Naive thymus-derived CD4-positive, alpha-beta T cell (primary cell): Measurements from ENCODE around the gene ZACN. TPM values are rescaled to one million over a fixed set of nuclear protein-coding genes. Genes with fewer than 3 reads are reported as not detected.

ENCODE experiments used
- ATAC-seq: fragments of 150-1000 bp; cut with Tn5 transposase; 2 replicates; pipeline ENCODE4 v1.10.0; 2021; ENCODE audit warnings: mild to moderate bottlenecking, moderate library complexity
- CTCF ChIA-PET: fragments of 350-600 bp; sonication (Branson Sonifier 250); formaldehyde crosslinking; loops from one replicate; lab custom pipeline; 2021; ENCODE audit warnings: antibody characterized with exemption; lab: Charles Lee
- POLR2A ChIA-PET: fragments of 350-600 bp; sonication (Branson Sonifier 250); formaldehyde crosslinking; loops from one replicate; lab custom pipeline; 2021; ENCODE audit warnings: antibody characterized with exemption, inconsistent platforms; lab: Charles Lee
- DNase-seq, 9 donors: peaks; one replicate each; pipeline versions ENCODE4 v3.0.0 to v3.0.0-alpha.2; 2020 to 2022; ENCODE audit warnings: mixed read lengths in 1 of 9
- H3K27ac ChIP-seq: one replicate; pipeline ENCODE4 v1.7.0; 2013; ENCODE audit warnings: mild to moderate bottlenecking, low read depth, low read length, moderate library complexity
- H3K27me3 ChIP-seq, 2 donors: one replicate each; pipeline ENCODE4 v1.7.0; 2013; ENCODE audit warnings: low read length in 2 of 2, mild to moderate bottlenecking in 2 of 2, moderate library complexity in 2 of 2; ENCODE audit not compliant: control insufficient read depth in 2 of 2, insufficient read depth in 2 of 2
- H3K36me3 ChIP-seq, 3 experiments: 1 replicate in 2 of 3; 2 replicates in 1 of 3; pipeline ENCODE4 v1.7.0; 2013; ENCODE audit warnings: low read length in 3 of 3, mild to moderate bottlenecking in 3 of 3, moderate library complexity in 1 of 3; ENCODE audit not compliant: insufficient read depth in 3 of 3, control insufficient read depth in 2 of 3
- H3K4me1 ChIP-seq, 2 donors: one replicate each; pipeline ENCODE4 v1.7.0; 2013; ENCODE audit warnings: low read length in 2 of 2, mild to moderate bottlenecking in 2 of 2, moderate library complexity in 1 of 2; ENCODE audit not compliant: control insufficient read depth in 2 of 2, insufficient read depth in 2 of 2
- H3K4me3 ChIP-seq: 2 replicates; pipeline ENCODE4 v1.7.0; 2013; ENCODE audit warnings: mild to moderate bottlenecking, low read length
- H3K9me3 ChIP-seq, 3 experiments: 1 replicate in 2 of 3; 2 replicates in 1 of 3; pipeline ENCODE4 v1.7.0; 2013; ENCODE audit warnings: low read length in 3 of 3; ENCODE audit not compliant: control insufficient read depth in 2 of 3
- H3K27ac Mint-ChIP-seq, 9 donors: one replicate each; pipeline ENCODE4 v1.8.0; 2020 to 2022; ENCODE audit warnings: mixed read lengths in 9 of 9, mild to moderate bottlenecking in 8 of 9, moderate library complexity in 5 of 9, inconsistent platforms in 2 of 9
- H3K27me3 Mint-ChIP-seq, 5 donors: one replicate each; pipeline ENCODE4 v1.8.0; 2021 to 2022; ENCODE audit warnings: mixed read lengths in 5 of 5, mild to moderate bottlenecking in 1 of 5
- H3K36me3 Mint-ChIP-seq, 5 donors: one replicate each; pipeline ENCODE4 v1.8.0; 2020 to 2022; ENCODE audit warnings: mixed read lengths in 5 of 5, mild to moderate bottlenecking in 3 of 5, inconsistent platforms in 1 of 5
- H3K4me1 Mint-ChIP-seq, 7 donors: one replicate each; pipeline ENCODE4 v1.8.0; 2020 to 2022; ENCODE audit warnings: mixed read lengths in 7 of 7, mild to moderate bottlenecking in 3 of 7, inconsistent platforms in 1 of 7
- H3K4me3 Mint-ChIP-seq, 10 donors: one replicate each; pipeline ENCODE4 v1.8.0; 2020 to 2022; ENCODE audit warnings: mild to moderate bottlenecking in 10 of 10, mixed read lengths in 10 of 10, moderate library complexity in 6 of 10, inconsistent platforms in 2 of 10
- H3K9me3 Mint-ChIP-seq, 11 donors: one replicate each; pipeline ENCODE4 v1.8.0; 2020 to 2022; ENCODE audit warnings: mixed read lengths in 11 of 11, mild to moderate bottlenecking in 4 of 11, inconsistent platforms in 1 of 11, moderate library complexity in 1 of 11
- intact Hi-C, 2 donors: fragments of 100-400 bp; cut with micrococcal nuclease; formaldehyde crosslinking; loops; one replicate each; pipeline ENCODE4 v1.15.1; 2023
- polyA plus RNA-seq, 2 donors: library from polyadenylated mRNA; unstranded; fragments of 300-500 nt; fragmentation: Illumina TruSeq; gene quantifications; one replicate each; pipeline ENCODE4 v1.2.3, GENCODE V29; 2021
- total RNA-seq, 6 experiments: library from RNA in 5 of 6; stranded (reverse) in 5 of 6; gene quantifications; 1 replicate in 5 of 6; 2 replicates in 1 of 6; pipeline ENCODE4 v1.2.3 and lab custom pipeline; 2021 to 2026

The ZACN gene
- total RNA-seq (1 to 10 TPM in 1 of 5 experiments, under 1 TPM in 3, not detected in 1; 0.24 to 1.1 (median 0.28) TPM), polyA plus RNA-seq (1 to 10 TPM; 2.3 to 4.6 TPM), total RNA-seq (lab: John Stamatoyannopoulos, UW) (0.94 reads per million)

DNA sequence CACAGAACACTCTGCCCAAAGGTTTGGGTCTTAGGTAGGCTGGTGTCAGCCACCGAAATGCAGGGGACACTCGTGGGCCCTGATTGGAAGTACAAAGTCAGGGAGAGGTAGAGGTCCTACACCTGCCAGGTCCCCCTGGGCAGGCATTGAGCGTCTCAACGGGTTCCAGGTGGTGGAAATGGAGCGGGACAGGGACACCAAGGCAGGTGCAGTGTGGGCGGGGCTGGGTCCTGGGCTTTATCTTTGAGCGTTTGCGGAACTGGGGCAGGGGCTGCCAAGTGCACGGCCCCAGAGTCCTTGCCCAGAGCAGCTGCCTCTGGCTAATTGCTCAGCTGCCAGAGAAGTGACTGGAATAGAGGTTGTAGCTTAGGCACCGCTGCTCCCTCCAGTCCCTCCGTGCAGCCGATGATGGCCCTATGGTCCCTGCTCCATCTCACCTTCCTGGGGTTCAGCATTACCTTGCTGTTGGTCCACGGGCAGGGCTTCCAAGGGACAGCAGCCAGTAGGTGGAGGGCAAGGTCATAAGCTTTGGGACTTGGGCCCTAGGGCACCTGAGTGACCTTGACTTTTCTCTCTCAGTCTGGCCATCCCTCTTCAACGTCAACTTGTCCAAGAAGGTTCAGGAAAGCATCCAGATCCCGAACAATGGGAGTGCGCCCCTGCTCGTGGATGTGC lies at the start of gene ZACN:
Gene ZACN (plus strand): TSS at position 323 of the 675 bp plus-strand sequence. CDS start 83 bp downstream, at position 406.
- ChIA-PET POLR2A (interaction anchor here (0.9 to 1.4 kb wide), 6 partner anchors 10 to 208 kb away, joined by 3 to 6 read pairs (median 4); partner anchors contain the start of gene EXOC7), CTCF (interaction anchor here (1.3 kb wide), 1 partner anchor 64 kb away, joined by 3 read pairs; no protein-coding TSS in a partner anchor)
- no peak within 1 kb of the TSS for H3K4me3 ChIP-seq
- H3K9me3 Mint-ChIP-seq = no peaks in the 10 kb centered on the region
- DNase-seq (no peak), ATAC-seq (no peak)
- peak within 1 kb of the TSS in 9 of 10 donors; percentile 25 to 51 (median 38) for H3K4me3 Mint-ChIP-seq
- peaks cover 5 to 41% of the 10 kb centered on the region in 2 donors for H3K4me1 ChIP-seq
- peaks cover 8 to 10% of the 10 kb centered on the region in 2 donors for H3K27me3 ChIP-seq
- no peaks in the 10 kb centered on the region for H3K9me3 ChIP-seq
- H3K27ac Mint-ChIP-seq = peak within 1 kb of the TSS; percentile 29 to 90 (median 67)
- peaks cover 27 to 58% (median 43%) of the 10 kb centered on the region in 7 donors for H3K4me1 Mint-ChIP-seq
- H3K27ac ChIP-seq = peak within 1 kb of the TSS; percentile 41
- peaks cover 17 to 55% (median 24%) of the 10 kb centered on the region in 5 donors for H3K27me3 Mint-ChIP-seq
- peaks cover 0 to 5% (median 4%) of the 10 kb centered on the region in 5 donors for H3K36me3 Mint-ChIP-seq
- peaks cover 0 to 16% (median 0%) of the 10 kb centered on the region in 3 experiments for H3K36me3 ChIP-seq
- intact Hi-C loops = loop anchor here in 1 of 2 donors (10.0 kb wide), 1 partner anchor 1876 kb away; the partner anchor contains the start of gene TNRC6C

DNA sequence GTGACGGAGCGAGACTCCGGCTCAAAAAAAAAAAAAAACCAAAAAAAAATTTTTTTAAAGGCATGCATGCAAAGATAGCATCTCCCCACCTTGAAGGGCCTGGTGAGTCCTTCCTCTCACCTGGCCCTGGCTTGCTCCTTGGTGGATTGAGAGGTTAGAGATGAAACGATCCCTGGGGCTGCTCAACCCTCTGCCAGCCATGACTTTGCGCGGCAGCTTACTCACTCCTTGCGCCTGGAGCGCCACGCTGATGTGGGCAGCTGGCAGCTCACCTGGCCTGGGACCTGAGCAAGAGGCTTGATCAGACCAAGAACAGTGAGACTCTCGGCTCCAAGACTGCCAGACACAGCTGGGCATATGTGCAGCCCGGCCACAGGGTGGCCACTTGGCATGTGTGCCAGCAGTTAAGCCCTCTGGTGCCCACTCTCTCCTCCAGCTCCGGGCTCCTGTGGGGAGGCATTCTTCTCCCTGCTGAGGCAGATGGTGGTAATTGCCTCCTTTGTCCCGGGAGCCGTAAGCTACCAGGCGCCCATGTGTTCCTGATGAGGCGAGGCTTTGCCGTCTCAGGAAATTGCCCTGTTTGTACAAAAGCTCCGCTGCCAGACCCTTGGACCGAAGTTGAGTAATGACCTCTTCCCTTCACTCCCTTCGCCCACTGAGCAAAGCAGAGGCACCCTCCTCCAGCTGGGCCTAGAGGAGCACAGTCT lies 46.8 kb upstream of the ZACN start:
- Mint-ChIP-seq H3K4me1 (peaks cover 9 to 43% (median 31%) of the 10 kb centered on the region in 7 donors), H3K9me3 (no peaks in the 10 kb centered on the region), H3K27me3 (no peaks in the 10 kb centered on the region), H3K36me3 (no peaks in the 10 kb centered on the region), H3K4me3 (no peak overlapping the region), H3K27ac (peak overlapping the region in 2 of 9 donors; percentile 25 to 56)
- H3K4me3 ChIP-seq = no peak overlapping the region
- no peak for DNase-seq
- no peaks in the 10 kb centered on the region for H3K27me3 ChIP-seq
- H3K36me3 ChIP-seq = no peaks in the 10 kb centered on the region
- no peak for ATAC-seq
- ChIA-PET CTCF (interaction anchor here (1.5 kb wide), 1 partner anchor 18 kb away, joined by 5 read pairs; no protein-coding TSS in a partner anchor), POLR2A (interaction anchor here (0.6 to 0.7 kb wide), 4 partner anchors 16 to 28 kb away, joined by 3 to 4 read pairs (median 3); no protein-coding TSS in a partner anchor)
- intact Hi-C loops = no loop called here
- H3K9me3 ChIP-seq = no peaks in the 10 kb centered on the region
- peaks cover 8 to 23% of the 10 kb centered on the region in 2 donors for H3K4me1 ChIP-seq
- no peak overlapping the region for H3K27ac ChIP-seq

DNA sequence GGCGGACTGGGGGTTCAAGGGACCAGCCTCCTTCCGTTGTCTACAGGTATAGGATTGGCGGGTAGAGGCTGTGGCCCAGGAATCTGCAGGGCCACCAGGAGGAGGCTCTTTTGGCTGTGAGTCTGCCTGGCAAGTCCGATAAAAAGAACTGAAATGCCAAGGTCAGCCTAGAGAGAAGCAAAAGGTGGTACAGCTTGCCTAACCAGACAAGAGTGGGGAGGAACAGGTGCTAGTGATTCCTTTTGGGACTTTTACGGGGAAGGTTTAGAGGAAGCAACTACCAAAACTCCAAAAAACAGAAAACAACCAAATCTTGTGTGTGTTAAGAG lies 46.2 kb upstream of the ZACN start:
- Histone ChIP-seq H3K9me3 (no peaks in the 10 kb centered on the region), H3K4me3 (no peak overlapping the region), H3K27ac (no peak overlapping the region), H3K36me3 (peaks cover 0 to 3% (median 0%) of the 10 kb centered on the region in 3 experiments), H3K4me1 (peaks cover 8 to 23% of the 10 kb centered on the region in 2 donors), H3K27me3 (no peaks in the 10 kb centered on the region)
- DNase-seq (no peak), ATAC-seq (no peak)
- POLR2A ChIA-PET = interaction anchor here (0.7 kb wide), 1 partner anchor 19 kb away, joined by 3 read pairs; no protein-coding TSS in a partner anchor
- H3K36me3 Mint-ChIP-seq = no peaks in the 10 kb centered on the region
- H3K27me3 Mint-ChIP-seq = no peaks in the 10 kb centered on the region
- H3K4me1 Mint-ChIP-seq = peaks cover 9 to 41% (median 32%) of the 10 kb centered on the region in 7 donors
- CTCF ChIA-PET = interaction anchor here (1.5 kb wide), 1 partner anchor 18 kb away, joined by 5 read pairs; no protein-coding TSS in a partner anchor
- intact Hi-C loops = no loop called here
- no peaks in the 10 kb centered on the region for H3K9me3 Mint-ChIP-seq
- no peak overlapping the region for H3K4me3 Mint-ChIP-seq
- H3K27ac Mint-ChIP-seq = peak overlapping the region in 2 of 9 donors; percentile 25 to 56

DNA sequence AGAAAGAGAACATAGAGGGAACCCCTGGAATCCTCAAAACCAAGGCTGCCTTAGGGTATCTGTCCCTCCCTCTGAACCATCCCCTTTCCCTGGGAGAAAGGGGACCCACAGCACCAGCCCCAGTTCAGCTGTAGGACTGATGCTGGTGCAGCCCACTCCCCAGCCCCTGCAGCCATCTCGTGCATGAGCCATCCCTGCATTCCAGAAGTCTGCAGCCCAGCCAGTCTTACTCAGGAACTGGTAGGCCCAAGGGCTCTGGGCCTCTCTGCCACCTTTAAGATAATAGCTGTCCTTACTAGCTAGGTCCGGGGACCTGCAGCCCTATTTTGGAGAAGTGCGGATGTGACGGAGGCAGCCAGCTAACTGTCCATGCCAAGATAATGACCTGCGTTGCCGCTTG lies 45.8 kb upstream of the ZACN start:
- CTCF ChIA-PET = interaction anchor here (1.5 kb wide), 1 partner anchor 19 kb away, joined by 5 read pairs; no protein-coding TSS in a partner anchor
- intact Hi-C loops = no loop called here
- no peaks in the 10 kb centered on the region for H3K27me3 Mint-ChIP-seq

DNA sequence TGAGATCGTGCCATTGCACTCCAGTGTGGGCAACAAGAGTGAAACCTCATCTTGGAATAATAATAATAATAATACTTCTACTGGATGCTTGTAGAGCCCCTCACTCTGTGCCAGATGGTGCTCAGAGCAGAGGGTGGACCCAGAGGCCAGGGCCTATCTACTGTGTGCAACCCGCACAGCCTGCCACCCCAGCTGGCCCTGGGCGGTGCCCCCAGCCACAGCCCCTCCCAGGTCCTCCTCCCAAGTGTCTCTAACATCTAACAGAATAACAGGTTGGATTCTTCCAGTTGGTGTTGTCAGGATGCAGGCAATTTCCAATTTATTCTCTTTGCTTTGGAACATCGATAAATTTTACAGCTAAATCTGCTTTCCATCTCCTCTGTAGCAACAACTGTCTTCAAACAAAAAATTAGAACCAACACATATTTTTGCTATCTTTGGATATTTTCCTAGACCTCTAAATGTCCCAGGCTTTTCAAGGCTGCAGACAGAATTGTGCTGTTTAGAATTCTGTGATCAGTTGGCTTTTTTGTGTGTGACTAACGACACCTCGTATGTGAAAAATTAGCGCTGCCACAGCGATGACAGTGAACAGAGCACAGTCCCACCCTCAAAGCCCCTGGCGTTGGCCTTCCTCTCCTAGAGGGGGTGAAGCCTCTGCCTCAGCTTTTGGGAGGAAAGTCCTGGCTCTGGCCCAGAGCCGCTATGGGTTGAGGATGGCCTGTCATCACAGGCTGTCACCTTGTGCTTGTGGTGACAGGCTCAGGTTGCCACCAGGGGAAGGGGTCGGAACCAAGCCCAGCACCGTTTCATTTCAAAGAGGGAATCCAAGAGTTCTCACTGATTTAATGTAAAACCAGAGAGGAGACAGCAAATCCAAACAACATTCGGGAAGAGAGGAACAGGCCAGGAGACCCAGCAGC lies 44.3 kb upstream of the ZACN start:
- H3K9me3 ChIP-seq = no peaks in the 10 kb centered on the region
- H3K27me3 ChIP-seq = no peaks in the 10 kb centered on the region
- no peaks in the 10 kb centered on the region for H3K27me3 Mint-ChIP-seq
- no peaks in the 10 kb centered on the region for H3K9me3 Mint-ChIP-seq
- peaks cover 6 to 21% (median 7%) of the 10 kb centered on the region in 3 experiments for H3K36me3 ChIP-seq
- no peak overlapping the region for H3K4me3 Mint-ChIP-seq
- POLR2A ChIA-PET = interaction anchor here (0.9 to 1.3 kb wide), 2 partner anchors 8 to 29 kb away, joined by 3 to 4 read pairs; no protein-coding TSS in a partner anchor
- H3K27ac Mint-ChIP-seq = peak overlapping the region in 7 of 9 donors; percentile 8 to 92 (median 51)
- H3K36me3 Mint-ChIP-seq = peaks cover 0 to 16% (median 10%) of the 10 kb centered on the region in 5 donors
- H3K4me3 ChIP-seq = no peak overlapping the region
- CTCF ChIA-PET = interaction anchor here (0.6 to 1.6 kb wide), 3 partner anchors 12 to 73 kb away, joined by 3 to 6 read pairs (median 4); no protein-coding TSS in a partner anchor
- peaks cover 2 to 7% of the 10 kb centered on the region in 2 donors for H3K4me1 ChIP-seq
- ATAC-seq (no peak), DNase-seq (no peak)
- H3K4me1 Mint-ChIP-seq = peaks cover 3 to 29% (median 19%) of the 10 kb centered on the region in 7 donors
- H3K27ac ChIP-seq = no peak overlapping the region
- intact Hi-C loops = no loop called here

More for the DNA sequence above, 45.8 kb upstream of the ZACN start:
- Mint-ChIP-seq H3K27ac (peak overlapping the region in 4 of 9 donors; percentile 56 to 81 (median 73)), H3K36me3 (peaks cover 0 to under 1% (median 0%) of the 10 kb centered on the region in 5 donors), H3K4me3 (no peak overlapping the region), H3K4me1 (peaks cover 9 to 39% (median 32%) of the 10 kb centered on the region in 7 donors), H3K9me3 (no peaks in the 10 kb centered on the region)
- Histone ChIP-seq H3K4me3 (no peak overlapping the region), H3K4me1 (peaks cover 8 to 23% of the 10 kb centered on the region in 2 donors), H3K9me3 (no peaks in the 10 kb centered on the region), H3K27ac (no peak overlapping the region), H3K36me3 (peaks cover under 1 to 7% (median 4%) of the 10 kb centered on the region in 3 experiments), H3K27me3 (no peaks in the 10 kb centered on the region)
- DNase-seq (no peak), ATAC-seq (no peak)
- POLR2A ChIA-PET = interaction anchor here (0.7 to 1.3 kb wide), 2 partner anchors 19 to 30 kb away, joined by 3 to 4 read pairs; no protein-coding TSS in a partner anchor
